ENCODE data around the gene TEKT5.

The TEKT5 gene

GRCh38 chr16:10600782-10601443 is 93.8 kb downstream of the TEKT5 start:
- no peak overlapping the region for H3K4me3 ChIP-seq (ENCODE audit: low read depth, low read length)
- TF ChIP-seq CTCF (IDR thresholded peaks at IDR 0.05; ENCODE audit: insufficient read depth, low read length, missing control alignments) = no peak
- DNase-seq (ENCODE audit: low read depth, low spot score) = no peak
- CTCF ChIA-PET = interaction anchor here (1.3 kb wide), 1 partner anchor 21 kb away, joined by 3 read pairs; the partner anchor contains the start of gene EMP2
- POLR2A ChIA-PET = interaction anchor here (1.3 kb wide), 1 partner anchor 8 kb away, joined by 4 read pairs; no protein-coding TSS in a partner anchor

- ChIA-PET CTCF (interaction anchor here (1.3 kb wide), 1 partner anchor 11 kb away, joined by 4 read pairs; no protein-coding TSS in a partner anchor), POLR2A (interaction anchor here (1.3 kb wide), 1 partner anchor 10 kb away, joined by 4 read pairs; no protein-coding TSS in a partner anchor)
- TF ChIP-seq CTCF (IDR thresholded peaks at IDR 0.05; ENCODE audit: insufficient read depth, low read length, missing control alignments) = no peak
Measured at GRCh38 chr16:10599626-10600025, 95.1 kb downstream of the TEKT5 start.

GRCh38 chr16:10598157-10598556 is 96.6 kb downstream of the TEKT5 start:
- no peak for DNase-seq (ENCODE audit: low read depth, low spot score)
- POLR2A ChIA-PET = no interaction called here
- CTCF ChIA-PET = interaction anchor here (1.1 kb wide), 1 partner anchor 18 kb away, joined by 5 read pairs; the partner anchor contains the start of gene EMP2
- TF ChIP-seq CTCF (IDR thresholded peaks at IDR 0.05; ENCODE audit: insufficient read depth, low read length, missing control alignments) = no peak
- H3K4me3 ChIP-seq (ENCODE audit: low read depth, low read length) = no peak overlapping the region

More at GRCh38 chr16:10599626-10600025, 95.1 kb downstream of the TEKT5 start:
- no peak for DNase-seq (ENCODE audit: low read depth, low spot score)
- H3K4me3 ChIP-seq (ENCODE audit: low read depth, low read length) = no peak overlapping the region

- no peak for DNase-seq (ENCODE audit: low read depth, low spot score)
- CTCF ChIA-PET = no interaction called here
- H3K4me3 ChIP-seq (ENCODE audit: low read depth, low read length) = no peak overlapping the region
- TF ChIP-seq CTCF (IDR thresholded peaks at IDR 0.05; ENCODE audit: insufficient read depth, low read length, missing control alignments) = no peak
- POLR2A ChIA-PET = no interaction called here
Measured at GRCh38 chr16:10597187-10597601, 97.5 kb downstream of the TEKT5 start.

GRCh38 chr16:10594312-10594950 is 100.3 kb downstream of the TEKT5 start:
- no peak for DNase-seq (ENCODE audit: low read depth, low spot score)
- no peak overlapping the region for H3K4me3 ChIP-seq (ENCODE audit: low read depth, low read length)
- POLR2A ChIA-PET = no interaction called here
- CTCF ChIA-PET = interaction anchor here (1.8 kb wide), 1 partner anchor 15 kb away, joined by 8 read pairs; the partner anchor contains the start of gene EMP2
- TF ChIP-seq CTCF (IDR thresholded peaks at IDR 0.05; ENCODE audit: insufficient read depth, low read length, missing control alignments) = no peak

- CTCF ChIA-PET = no interaction called here
- DNase-seq (ENCODE audit: low read depth, low spot score) = no peak
- POLR2A ChIA-PET = no interaction called here
- no peak overlapping the region for H3K4me3 ChIP-seq (ENCODE audit: low read depth, low read length)
- TF ChIP-seq CTCF (IDR thresholded peaks at IDR 0.05; ENCODE audit: insufficient read depth, low read length, missing control alignments) = no peak
Measured at GRCh38 chr16:10592611-10593010, 102.1 kb downstream of the TEKT5 start.
